ENCODE data around the gene PRKACB. TPM values are rescaled to one million over a fixed set of nuclear protein-coding genes. Genes with fewer than 3 reads are reported as not detected.

Gene PRKACB
- total RNA-seq, 3 donors from 2014 or later (not counting 1 experiment from before 2014, with no cell fraction given), result 111 to 148 (median 140) TPM

DNA sequence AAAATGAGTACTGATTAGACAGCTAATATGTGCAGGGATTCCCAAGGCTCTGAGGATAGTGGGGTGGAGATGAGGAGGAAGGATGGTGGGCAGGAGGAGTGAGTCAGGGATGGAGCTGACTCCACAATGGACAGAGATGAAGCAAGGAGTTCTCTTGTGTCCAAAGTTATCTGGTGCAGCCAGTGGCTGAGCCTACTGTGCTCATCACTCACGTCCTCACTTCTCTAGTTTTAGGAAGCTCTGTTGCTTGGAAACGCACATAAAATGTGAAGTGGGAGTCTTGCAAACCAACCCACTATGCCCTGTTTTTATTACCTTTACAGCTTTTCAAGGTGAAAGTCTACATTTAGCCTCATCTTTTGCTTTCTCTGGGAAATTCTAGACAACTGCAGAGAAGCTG lies 120.9 kb downstream of the PRKACB start:
- H3K27me3 ChIP-seq (ENCODE audit: control insufficient read depth, insufficient read depth, low read length), result no peaks in the 10 kb centered on the region
- peaks cover 0 to 3% of the 10 kb centered on the region in 2 donors for H3K27me3 Mint-ChIP-seq (ENCODE audit: low read depth in 2 of 2)
- H3K9me3 Mint-ChIP-seq, result no peaks in the 10 kb centered on the region
- TF ChIP-seq, protein P1, sequence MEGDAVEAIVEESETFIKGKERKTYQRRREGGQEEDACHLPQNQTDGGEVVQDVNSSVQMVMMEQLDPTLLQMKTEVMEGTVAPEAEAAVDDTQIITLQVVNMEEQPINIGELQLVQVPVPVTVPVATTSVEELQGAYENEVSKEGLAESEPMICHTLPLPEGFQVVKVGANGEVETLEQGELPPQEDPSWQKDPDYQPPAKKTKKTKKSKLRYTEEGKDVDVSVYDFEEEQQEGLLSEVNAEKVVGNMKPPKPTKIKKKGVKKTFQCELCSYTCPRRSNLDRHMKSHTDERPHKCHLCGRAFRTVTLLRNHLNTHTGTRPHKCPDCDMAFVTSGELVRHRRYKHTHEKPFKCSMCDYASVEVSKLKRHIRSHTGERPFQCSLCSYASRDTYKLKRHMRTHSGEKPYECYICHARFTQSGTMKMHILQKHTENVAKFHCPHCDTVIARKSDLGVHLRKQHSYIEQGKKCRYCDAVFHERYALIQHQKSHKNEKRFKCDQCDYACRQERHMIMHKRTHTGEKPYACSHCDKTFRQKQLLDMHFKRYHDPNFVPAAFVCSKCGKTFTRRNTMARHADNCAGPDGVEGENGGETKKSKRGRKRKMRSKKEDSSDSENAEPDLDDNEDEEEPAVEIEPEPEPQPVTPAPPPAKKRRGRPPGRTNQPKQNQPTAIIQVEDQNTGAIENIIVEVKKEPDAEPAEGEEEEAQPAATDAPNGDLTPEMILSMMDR (IDR thresholded peaks at IDR 0.05), result no peak
- no peaks in the 10 kb centered on the region for H3K36me3 Mint-ChIP-seq
- intact Hi-C loops (cut with micrococcal nuclease), result no loop called here
- no peaks in the 10 kb centered on the region for H3K36me3 ChIP-seq (ENCODE audit: control insufficient read depth, insufficient read depth, low read length)
- H3K9me3 ChIP-seq (ENCODE audit: control insufficient read depth, insufficient read depth, low read length), result no peaks in the 10 kb centered on the region
- DNase-seq (no peak), ATAC-seq (no peak)
- no peak overlapping the region for H3K27ac ChIP-seq (ENCODE audit: low read length)
- H3K4me1 ChIP-seq (ENCODE audit: control insufficient read depth, insufficient read depth, low read length), result no peaks in the 10 kb centered on the region
- no peak overlapping the region for H3K27ac Mint-ChIP-seq
- H3K4me3 ChIP-seq (ENCODE audit: low read length), result no peak overlapping the region
- 89% methylated on average over 2 of the region's 2 CpGs for WGBS (ENCODE audit: insufficient coverage)
- H3K4me1 Mint-ChIP-seq, result no peaks in the 10 kb centered on the region
- H3K4me3 Mint-ChIP-seq, result no peak overlapping the region

DNA sequence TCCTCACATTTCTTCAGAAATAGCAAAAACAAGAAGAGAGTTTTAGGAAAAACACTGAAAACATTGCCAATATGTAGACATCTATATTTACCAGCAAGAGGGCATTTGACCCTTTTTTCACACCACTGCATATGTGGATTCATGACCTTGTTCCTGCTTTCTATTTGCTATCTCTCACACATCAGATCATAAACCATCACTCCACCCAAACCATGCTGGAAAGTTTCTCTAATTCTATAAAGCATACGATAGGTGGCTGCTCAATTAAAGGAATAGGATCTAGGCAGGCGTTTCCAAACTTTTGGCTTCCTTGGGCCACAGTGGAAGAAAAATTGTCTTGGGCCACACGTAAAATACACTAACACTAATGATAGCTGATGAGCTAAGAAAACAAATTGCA lies 121.8 kb downstream of the PRKACB start:
- no peak overlapping the region for H3K27ac Mint-ChIP-seq
- ATAC-seq, result no peak

DNA sequence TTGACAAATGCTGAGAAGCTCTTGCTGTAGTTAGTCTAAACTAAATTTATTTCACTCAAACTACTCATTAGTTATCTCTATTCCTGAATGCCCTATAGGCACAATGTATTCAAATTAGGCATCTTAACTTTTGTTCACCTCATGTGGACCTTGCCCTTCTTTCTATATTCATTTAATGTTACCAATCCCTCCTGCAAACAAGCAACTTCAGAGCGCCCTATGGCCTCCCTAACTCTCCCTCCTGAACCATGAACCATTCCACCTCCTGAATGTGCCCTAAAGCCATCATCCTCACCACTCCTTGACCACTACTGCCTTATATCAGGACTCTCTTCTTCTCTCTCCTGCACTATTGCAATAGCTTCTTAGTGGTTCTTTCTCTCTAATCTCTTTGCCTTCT lies 122.7 kb downstream of the PRKACB start:
- TF ChIP-seq, protein P1 (IDR thresholded peaks at IDR 0.05), result no peak
- H3K27ac Mint-ChIP-seq, result no peak overlapping the region
- Histone ChIP-seq H3K27me3 (ENCODE audit: control insufficient read depth, insufficient read depth, low read length) (no peaks in the 10 kb centered on the region), H3K36me3 (ENCODE audit: control insufficient read depth, insufficient read depth, low read length) (no peaks in the 10 kb centered on the region), H3K9me3 (ENCODE audit: control insufficient read depth, insufficient read depth, low read length) (no peaks in the 10 kb centered on the region), H3K27ac (ENCODE audit: low read length) (no peak overlapping the region), H3K4me1 (ENCODE audit: control insufficient read depth, insufficient read depth, low read length) (peaks cover 11% of the 10 kb centered on the region), H3K4me3 (ENCODE audit: low read length) (no peak overlapping the region)
- H3K9me3 Mint-ChIP-seq, result no peaks in the 10 kb centered on the region
- H3K4me1 Mint-ChIP-seq, result peaks cover 12% of the 10 kb centered on the region in 2 donors
- DNase-seq (no peak), ATAC-seq (no peak)
- H3K4me3 Mint-ChIP-seq, result no peak overlapping the region
- intact Hi-C loops (cut with micrococcal nuclease), result no loop called here
- no peaks in the 10 kb centered on the region for H3K36me3 Mint-ChIP-seq
- H3K27me3 Mint-ChIP-seq (ENCODE audit: low read depth in 2 of 2), result peaks cover 0 to 3% of the 10 kb centered on the region in 2 donors
- 0% methylated on average over 1 of the region's 1 CpG for WGBS (ENCODE audit: insufficient coverage)

More for the DNA sequence above, 121.8 kb downstream of the PRKACB start:
- Histone ChIP-seq H3K27ac (ENCODE audit: low read length) (no peak overlapping the region), H3K27me3 (ENCODE audit: control insufficient read depth, insufficient read depth, low read length) (no peaks in the 10 kb centered on the region), H3K9me3 (ENCODE audit: control insufficient read depth, insufficient read depth, low read length) (no peaks in the 10 kb centered on the region), H3K4me1 (ENCODE audit: control insufficient read depth, insufficient read depth, low read length) (peaks cover 2% of the 10 kb centered on the region), H3K36me3 (ENCODE audit: control insufficient read depth, insufficient read depth, low read length) (no peaks in the 10 kb centered on the region), H3K4me3 (ENCODE audit: low read length) (no peak overlapping the region)
- peaks cover 3% of the 10 kb centered on the region in 2 donors for H3K4me1 Mint-ChIP-seq
- H3K27me3 Mint-ChIP-seq (ENCODE audit: low read depth in 2 of 2), result peaks cover 0 to 3% of the 10 kb centered on the region in 2 donors
- TF ChIP-seq, protein P1 (IDR thresholded peaks at IDR 0.05), result no peak
- intact Hi-C loops (cut with micrococcal nuclease), result no loop called here
- H3K9me3 Mint-ChIP-seq, result no peaks in the 10 kb centered on the region
- no peaks in the 10 kb centered on the region for H3K36me3 Mint-ChIP-seq
- WGBS (ENCODE audit: insufficient coverage), result 68% methylated on average over 2 of the region's 3 CpGs
- no peak for DNase-seq
- H3K4me3 Mint-ChIP-seq, result no peak overlapping the region

DNA sequence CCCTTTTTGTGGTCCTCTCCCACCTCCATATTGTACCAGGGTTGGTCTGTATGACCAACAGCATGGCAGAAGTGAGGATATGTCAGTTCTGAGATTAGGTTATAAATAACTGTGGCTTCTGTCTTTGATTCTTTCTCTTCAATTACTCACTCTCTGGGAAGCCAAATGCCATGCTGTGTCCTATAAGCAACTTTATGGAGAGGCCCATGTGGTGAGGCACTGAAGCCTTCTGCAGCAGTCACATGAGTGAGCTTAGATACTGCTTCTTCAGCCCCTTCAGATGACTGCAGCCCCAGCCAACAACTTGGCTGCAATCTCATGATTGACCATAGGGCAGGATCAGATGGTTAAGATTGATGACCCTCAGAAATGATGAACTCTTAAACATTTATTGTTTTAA lies 123.4 kb downstream of the PRKACB start:
- TF ChIP-seq, protein P1 (IDR thresholded peaks at IDR 0.05), result no peak
- ATAC-seq, result no peak
- DNase-seq, result no peak
- Histone ChIP-seq H3K9me3 (ENCODE audit: control insufficient read depth, insufficient read depth, low read length) (no peaks in the 10 kb centered on the region), H3K4me1 (ENCODE audit: control insufficient read depth, insufficient read depth, low read length) (peaks cover 13% of the 10 kb centered on the region), H3K36me3 (ENCODE audit: control insufficient read depth, insufficient read depth, low read length) (no peaks in the 10 kb centered on the region), H3K27ac (ENCODE audit: low read length) (no peak overlapping the region), H3K4me3 (ENCODE audit: low read length) (no peak overlapping the region), H3K27me3 (ENCODE audit: control insufficient read depth, insufficient read depth, low read length) (no peaks in the 10 kb centered on the region)
- Mint-ChIP-seq H3K9me3 (no peaks in the 10 kb centered on the region), H3K4me3 (no peak overlapping the region), H3K36me3 (no peaks in the 10 kb centered on the region), H3K4me1 (peaks cover 13% of the 10 kb centered on the region in 2 donors), H3K27me3 (ENCODE audit: low read depth in 2 of 2) (peaks cover 0 to 3% of the 10 kb centered on the region in 2 donors), H3K27ac (no peak overlapping the region)
- intact Hi-C loops (cut with micrococcal nuclease), result no loop called here
